Effector CD4-positive, alpha-beta T cell (primary cell): ENCODE data around the gene LPP.

Experiments
- DNase-seq: peaks from one replicate; pipeline ENCODE4 v3.0.0-alpha.2; 2020

Gene LPP

GRCh38 chr3:188861842-188862744 is 708.1 kb downstream of the LPP start:
- no peak for DNase-seq

- no peak for DNase-seq
Observed at GRCh38 chr3:188863999-188864406, 710.0 kb downstream of the LPP start.

GRCh38 chr3:188867691-188868265 is 713.8 kb downstream of the LPP start:
- no peak for DNase-seq

GRCh38 chr3:188868803-188869202 is 714.8 kb downstream of the LPP start:
- DNase-seq: no peak

- no peak for DNase-seq
Observed at GRCh38 chr3:188869628-188870027, 715.7 kb downstream of the LPP start.

GRCh38 chr3:188870431-188870830 is 716.5 kb downstream of the LPP start:
- DNase-seq: no peak

GRCh38 chr3:188874576-188874975 is 720.6 kb downstream of the LPP start:
- DNase-seq: no peak

- no peak for DNase-seq
Observed at GRCh38 chr3:188875413-188875812, 721.5 kb downstream of the LPP start.

GRCh38 chr3:188876370-188876769 is 722.4 kb downstream of the LPP start:
- DNase-seq: no peak

GRCh38 chr3:188877381-188877780 is 723.4 kb downstream of the LPP start:
- DNase-seq: no peak

- no peak for DNase-seq
Observed at GRCh38 chr3:188878076-188878475, 724.1 kb downstream of the LPP start.

- DNase-seq: no peak
Observed at GRCh38 chr3:188881954-188882641, 728.1 kb downstream of the LPP start.

- no peak for DNase-seq
Observed at GRCh38 chr3:188884299-188885043, 730.5 kb downstream of the LPP start.

GRCh38 chr3:188888321-188889053 is 734.5 kb downstream of the LPP start:
- no peak for DNase-seq

- DNase-seq: no peak
Observed at GRCh38 chr3:188889054-188889491, 735.1 kb downstream of the LPP start.

GRCh38 chr3:188890572-188891270 is 736.8 kb downstream of the LPP start:
- no peak for DNase-seq

- no peak for DNase-seq
Observed at GRCh38 chr3:188899881-188900280, 745.9 kb downstream of the LPP start.

GRCh38 chr3:188900421-188900951 is 746.5 kb downstream of the LPP start:
- DNase-seq: no peak

GRCh38 chr3:188901126-188901525 is 747.2 kb downstream of the LPP start:
- DNase-seq: no peak

GRCh38 chr3:188901671-188902287 is 747.8 kb downstream of the LPP start:
- no peak for DNase-seq

GRCh38 chr3:188904670-188905069 is 750.7 kb downstream of the LPP start:
- DNase-seq: no peak
